ENCODE measurements around the gene XPO4. TPM values are rescaled to one million over a fixed set of nuclear protein-coding genes. Genes with fewer than 3 reads are reported as not detected.

XPO4 gene
- total RNA-seq, 1 experiment from 2014 or later, result 34.1 TPM

- Histone ChIP-seq H3K79me1 (ENCODE audit: insufficient read depth, low read depth, low read length, poor library complexity, severe bottlenecking) (no peaks in the 10 kb centered on the region), H3K4ac (ENCODE audit: low read depth, low read length) (no peak overlapping the region), H2BK12ac (ENCODE audit: insufficient read length, low read depth, low read length) (no peak overlapping the region), H4K91ac (ENCODE audit: insufficient read length, low read depth, low read length) (no peak overlapping the region), H3K18ac (ENCODE audit: insufficient read length, low read depth, low read length) (no peak overlapping the region), H2AFZ (ENCODE audit: low read length) (no peak overlapping the region), H3T11ph (ENCODE audit: low read length) (no peak overlapping the region), H3K79me2 (ENCODE audit: insufficient read depth, low read length) (no peaks in the 10 kb centered on the region), H2BK20ac (ENCODE audit: low read depth, low read length, poor library complexity, severe bottlenecking) (no peak overlapping the region), H2BK5ac (ENCODE audit: insufficient read length, low read length) (no peak overlapping the region), H2BK120ac (ENCODE audit: low read depth, low read length, poor library complexity, severe bottlenecking) (no peak overlapping the region), H3K23me2 (ENCODE audit: insufficient read length, low read depth, low read length, poor library complexity, severe bottlenecking) (no peaks in the 10 kb centered on the region), H3K56ac (ENCODE audit: insufficient read length, low read depth, low read length) (no peak overlapping the region), H3K14ac (ENCODE audit: insufficient read depth, low read length) (no peak overlapping the region), H3K9me3 (ENCODE audit: control insufficient read depth, low read depth, low read length) (no peaks in the 10 kb centered on the region), H3K27me3 (ENCODE audit: insufficient read depth, low read length) (no peaks in the 10 kb centered on the region; the same call in 1 of the 2 replicates), H2AK5ac (ENCODE audit: insufficient read length, low read length) (no peak overlapping the region), H3K9ac (ENCODE audit: extremely low read depth, insufficient read length, low read length) (no peak overlapping the region), H3K4me1 (ENCODE audit: insufficient read depth, low read length) (no peaks in the 10 kb centered on the region), H4K8ac (replicated peaks; ENCODE audit: insufficient read length, low read depth, low read length) (no peak overlapping the region), H3K27ac (ENCODE audit: insufficient read length, low read depth, low read length) (no peak overlapping the region), H2BK15ac (ENCODE audit: low read depth, low read length) (no peak overlapping the region), H3K23ac (ENCODE audit: insufficient read length, low read depth, low read length) (no peak overlapping the region), H4K5ac (ENCODE audit: insufficient read length, low read depth, low read length) (no peak overlapping the region), H4K20me1 (ENCODE audit: control insufficient read depth, insufficient read depth, insufficient read length) (no peaks in the 10 kb centered on the region), H3K4me2 (ENCODE audit: insufficient read depth, insufficient read length, low read length) (no peak overlapping the region)
- Mint-ChIP-seq H3K4me3 (no peak overlapping the region), H3K4me1 (no peaks in the 10 kb centered on the region), H3K27ac (no peak overlapping the region), H3K36me3 (ENCODE audit: insufficient read depth in 1 of 3, low read depth in 3 of 3) (peaks cover 0 to 9% (median 0%) of the 10 kb centered on the region in 3 experiments; a peak in 3 of 7 replicates), H3K27me3 (ENCODE audit: low read depth) (no peaks in the 10 kb centered on the region; the same call in 1 of the 2 replicates), H3K9me3 (no peaks in the 10 kb centered on the region; a peak in 1 of 5 replicates)
- TF ChIP-seq, protein P1, sequence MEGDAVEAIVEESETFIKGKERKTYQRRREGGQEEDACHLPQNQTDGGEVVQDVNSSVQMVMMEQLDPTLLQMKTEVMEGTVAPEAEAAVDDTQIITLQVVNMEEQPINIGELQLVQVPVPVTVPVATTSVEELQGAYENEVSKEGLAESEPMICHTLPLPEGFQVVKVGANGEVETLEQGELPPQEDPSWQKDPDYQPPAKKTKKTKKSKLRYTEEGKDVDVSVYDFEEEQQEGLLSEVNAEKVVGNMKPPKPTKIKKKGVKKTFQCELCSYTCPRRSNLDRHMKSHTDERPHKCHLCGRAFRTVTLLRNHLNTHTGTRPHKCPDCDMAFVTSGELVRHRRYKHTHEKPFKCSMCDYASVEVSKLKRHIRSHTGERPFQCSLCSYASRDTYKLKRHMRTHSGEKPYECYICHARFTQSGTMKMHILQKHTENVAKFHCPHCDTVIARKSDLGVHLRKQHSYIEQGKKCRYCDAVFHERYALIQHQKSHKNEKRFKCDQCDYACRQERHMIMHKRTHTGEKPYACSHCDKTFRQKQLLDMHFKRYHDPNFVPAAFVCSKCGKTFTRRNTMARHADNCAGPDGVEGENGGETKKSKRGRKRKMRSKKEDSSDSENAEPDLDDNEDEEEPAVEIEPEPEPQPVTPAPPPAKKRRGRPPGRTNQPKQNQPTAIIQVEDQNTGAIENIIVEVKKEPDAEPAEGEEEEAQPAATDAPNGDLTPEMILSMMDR (conservative IDR thresholded peaks at IDR 0.05), result no peak
- WGBS (ENCODE audit: extremely low coverage, insufficient read length, low lambda C conversion rate), result no CpG with 5 or more reads among the region's 6 CpGs
- no peak for DNase-seq
Measured at GRCh38 chr13:20738616-20739015, 163.9 kb downstream of the XPO4 start.

Data from H9 (cell line).